Liver (tissue), 3 donors: ENCODE results near the gene SUN2.

ENCODE experiments used
- ATF3 ChIP-seq: IDR thresholded peaks from 2 replicates; pipeline ENCODE4 v1.6.1; 2016; ENCODE audit warnings: antibody characterized with exemption
- CTCF ChIP-seq: fragments of 150-350 bp; IDR thresholded peaks from 2 replicates; pipeline ENCODE4 v1.5.1; 2017; ENCODE audit warnings: improper control_type of control experiment, low read depth, low read length; ENCODE audit not compliant: missing input control
- FOXA1 ChIP-seq: IDR thresholded peaks from 2 replicates; pipeline ENCODE4 v1.6.1; 2016; ENCODE audit warnings: antibody characterized with exemption
- HNF4A ChIP-seq, 2 donors: conservative IDR thresholded peaks; 2 replicates each; pipeline ENCODE4 v1.6.1; 2016; ENCODE audit warnings: antibody characterized with exemption in 2 of 2, mild to moderate bottlenecking in 2 of 2
- HNF4G ChIP-seq: IDR thresholded peaks from 2 replicates; pipeline ENCODE4 v1.6.1; 2016; ENCODE audit warnings: antibody characterized with exemption
- JUND ChIP-seq, 2 donors: IDR thresholded peaks; 2 replicates each; pipeline ENCODE4 v1.6.1; 2016; ENCODE audit warnings: antibody characterized with exemption in 2 of 2
- MAX ChIP-seq: IDR thresholded peaks from 2 replicates; pipeline ENCODE4 v1.6.1; 2016; ENCODE audit warnings: antibody characterized with exemption
- RAD21 ChIP-seq, 2 donors: IDR thresholded peaks; 2 replicates each; pipeline ENCODE4 v1.6.1; 2016; ENCODE audit warnings: antibody characterized with exemption in 2 of 2, mild to moderate bottlenecking in 2 of 2
- REST ChIP-seq: IDR thresholded peaks from 2 replicates; pipeline ENCODE4 v1.6.1; 2016; ENCODE audit warnings: antibody characterized with exemption, mild to moderate bottlenecking
- RXRA ChIP-seq, 2 donors: IDR thresholded peaks; 2 replicates each; pipeline ENCODE4 v1.6.1; 2017 to 2018; ENCODE audit warnings: antibody characterized with exemption in 2 of 2, mild to moderate bottlenecking in 1 of 2
- SP1 ChIP-seq: IDR thresholded peaks from 2 replicates; pipeline ENCODE4 v1.6.1; 2018; ENCODE audit warnings: antibody characterized with exemption, mild to moderate bottlenecking
- TAF1 ChIP-seq: conservative IDR thresholded peaks from 2 replicates; pipeline ENCODE4 v1.6.1; 2016; ENCODE audit warnings: antibody characterized with exemption, mild to moderate bottlenecking
- YY1 ChIP-seq: IDR thresholded peaks from 2 replicates; pipeline ENCODE4 v1.6.1; 2016; ENCODE audit warnings: antibody characterized with exemption, mild to moderate bottlenecking
- TF ChIP-seq, protein P1 (sequence below): IDR thresholded peaks from 2 replicates; pipeline ENCODE4 v1.6.1; 2016; ENCODE audit warnings: antibody characterized with exemption
- donor health status: healthy.
- donor health status: healthy.

GRCh38 chr22:38707984-38708383 lies 47.8 kb downstream of the SUN2 start:
- TF ChIP-seq MAX (no peak), CTCF (no peak), SP1 (no peak), TAF1 (no peak), RXRA (IDR thresholded peaks at IDR 0.05) (no peak), JUND (IDR thresholded peaks at IDR 0.05) (no peak), YY1 (no peak), ATF3 (no peak), REST (no peak), FOXA1 (no peak), HNF4A (conservative IDR thresholded peaks at IDR 0.05) (no peak), RAD21 (IDR thresholded peaks at IDR 0.05) (no peak), HNF4G (no peak)
- TF ChIP-seq, protein P1, sequence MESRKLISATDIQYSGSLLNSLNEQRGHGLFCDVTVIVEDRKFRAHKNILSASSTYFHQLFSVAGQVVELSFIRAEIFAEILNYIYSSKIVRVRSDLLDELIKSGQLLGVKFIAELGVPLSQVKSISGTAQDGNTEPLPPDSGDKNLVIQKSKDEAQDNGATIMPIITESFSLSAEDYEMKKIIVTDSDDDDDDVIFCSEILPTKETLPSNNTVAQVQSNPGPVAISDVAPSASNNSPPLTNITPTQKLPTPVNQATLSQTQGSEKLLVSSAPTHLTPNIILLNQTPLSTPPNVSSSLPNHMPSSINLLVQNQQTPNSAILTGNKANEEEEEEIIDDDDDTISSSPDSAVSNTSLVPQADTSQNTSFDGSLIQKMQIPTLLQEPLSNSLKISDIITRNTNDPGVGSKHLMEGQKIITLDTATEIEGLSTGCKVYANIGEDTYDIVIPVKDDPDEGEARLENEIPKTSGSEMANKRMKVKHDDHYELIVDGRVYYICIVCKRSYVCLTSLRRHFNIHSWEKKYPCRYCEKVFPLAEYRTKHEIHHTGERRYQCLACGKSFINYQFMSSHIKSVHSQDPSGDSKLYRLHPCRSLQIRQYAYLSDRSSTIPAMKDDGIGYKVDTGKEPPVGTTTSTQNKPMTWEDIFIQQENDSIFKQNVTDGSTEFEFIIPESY: no peak
